ENCODE measurements around the gene DMRTB1.
"Not testable (repeated sequence)": the region's sequence is repeated elsewhere in the genome, so short reads cannot be mapped to it uniquely, and the experiment has no call there.

Gene DMRTB1

DNA sequence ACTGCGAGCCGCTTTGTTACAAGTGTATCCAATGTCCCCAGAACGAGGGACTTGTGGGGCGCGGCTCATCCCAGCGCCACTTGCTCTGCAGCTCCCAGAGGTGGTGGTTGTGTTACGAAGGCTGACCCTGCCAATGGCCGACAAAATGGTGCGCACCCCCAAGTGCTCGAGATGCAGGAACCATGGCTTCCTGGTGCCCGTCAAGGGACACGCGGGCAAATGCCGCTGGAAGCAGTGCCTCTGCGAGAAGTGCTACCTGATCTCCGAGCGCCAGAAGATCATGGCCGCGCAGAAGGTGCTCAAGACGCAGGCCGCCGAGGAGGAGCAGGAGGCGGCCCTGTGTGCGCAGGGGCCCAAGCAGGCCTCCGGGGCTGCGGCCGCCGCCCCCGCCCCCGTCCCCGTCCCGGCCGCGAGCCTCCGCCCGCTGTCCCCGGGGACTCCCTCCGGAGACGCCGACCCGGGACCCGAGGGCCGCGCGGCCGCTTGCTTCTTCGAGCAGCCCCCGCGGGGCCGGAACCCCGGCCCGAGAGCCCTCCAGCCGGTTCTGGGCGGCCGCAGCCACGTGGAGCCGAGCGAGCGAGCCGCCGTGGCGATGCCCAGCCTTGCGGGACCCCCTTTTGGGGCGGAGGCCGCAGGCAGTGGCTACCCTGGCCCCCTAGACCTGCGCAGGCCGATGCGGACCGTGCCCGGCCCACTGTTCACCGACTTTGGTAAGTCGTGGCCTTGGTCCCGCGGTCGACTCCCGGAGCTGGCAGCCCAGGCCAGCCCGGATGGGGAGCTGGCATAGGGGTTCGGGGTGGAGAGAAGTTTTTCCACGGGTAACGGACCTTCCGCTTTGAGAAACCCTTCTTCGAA, at the start of gene DMRTB1:
Gene DMRTB1, plus strand, starts transcription at position 79 of the 855 bp plus-strand sequence. Its CDS starts 55 bp downstream, at position 134.
- DNase-seq (ENCODE audit: low spot score), result no peak

DNA sequence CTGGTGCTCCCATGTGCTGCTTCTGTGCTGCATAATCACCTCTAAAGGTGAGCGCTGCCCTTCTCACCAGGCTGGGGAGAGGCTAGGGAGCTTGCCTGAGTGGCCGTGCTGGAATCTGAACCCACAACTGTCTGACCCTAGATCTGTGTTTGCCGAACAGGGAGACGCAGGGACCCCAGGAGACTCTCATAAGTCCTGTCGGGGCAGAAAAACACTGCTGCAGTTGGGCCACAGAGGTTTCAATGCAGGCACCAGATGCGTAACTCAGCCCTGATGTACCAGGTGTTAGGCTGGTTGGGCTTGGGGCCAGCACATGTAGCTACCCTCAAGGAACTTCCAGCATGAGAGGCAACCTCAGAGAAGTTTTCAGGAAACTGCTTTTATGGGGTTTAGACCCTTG, 49.5 kb upstream of the DMRTB1 start:
- no peak for DNase-seq (ENCODE audit: low spot score)

DNA sequence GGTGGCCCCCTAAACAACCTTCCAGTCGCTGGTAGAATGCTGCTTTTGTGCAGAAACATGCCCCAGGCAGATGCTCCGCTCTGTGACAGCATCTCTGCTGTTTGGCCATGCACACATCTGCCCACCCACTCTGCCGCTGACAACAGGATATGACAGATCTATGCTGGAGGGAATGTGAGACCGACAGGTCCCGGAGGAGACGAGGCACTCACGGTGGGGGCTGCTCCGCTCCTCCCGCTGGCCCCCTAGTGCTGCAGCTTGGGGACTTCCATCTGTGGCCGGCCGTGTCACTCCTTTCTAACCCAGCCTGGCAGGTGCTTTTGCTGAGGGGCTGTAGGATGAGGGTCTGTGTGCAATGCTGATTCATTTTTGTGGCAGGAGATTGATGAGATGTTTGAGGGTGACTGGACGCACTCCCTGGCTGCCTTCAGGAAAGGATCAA, 49.1 kb upstream of the DMRTB1 start:
- no peak for DNase-seq (ENCODE audit: low spot score)

DNA sequence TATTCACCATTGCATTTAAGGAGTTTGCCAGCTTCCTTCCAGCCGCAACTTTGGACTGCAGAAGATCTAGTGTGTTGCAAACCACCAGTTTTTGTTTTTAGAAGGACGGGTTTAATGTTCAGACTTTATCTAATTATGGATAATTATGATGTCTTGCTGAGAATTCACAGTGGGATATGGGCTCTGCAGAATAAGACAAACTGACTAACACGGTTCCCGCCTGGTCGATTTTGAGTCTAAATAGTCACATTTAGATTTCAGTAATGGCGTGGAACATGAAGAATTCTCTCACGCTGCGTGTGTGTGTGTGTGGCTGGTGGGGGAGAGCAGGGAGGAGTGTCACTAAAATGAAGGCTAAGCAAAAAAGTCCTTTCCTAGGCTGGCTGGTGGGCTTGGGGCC, 48.5 kb upstream of the DMRTB1 start:
- no peak for DNase-seq (ENCODE audit: low spot score)

DNA sequence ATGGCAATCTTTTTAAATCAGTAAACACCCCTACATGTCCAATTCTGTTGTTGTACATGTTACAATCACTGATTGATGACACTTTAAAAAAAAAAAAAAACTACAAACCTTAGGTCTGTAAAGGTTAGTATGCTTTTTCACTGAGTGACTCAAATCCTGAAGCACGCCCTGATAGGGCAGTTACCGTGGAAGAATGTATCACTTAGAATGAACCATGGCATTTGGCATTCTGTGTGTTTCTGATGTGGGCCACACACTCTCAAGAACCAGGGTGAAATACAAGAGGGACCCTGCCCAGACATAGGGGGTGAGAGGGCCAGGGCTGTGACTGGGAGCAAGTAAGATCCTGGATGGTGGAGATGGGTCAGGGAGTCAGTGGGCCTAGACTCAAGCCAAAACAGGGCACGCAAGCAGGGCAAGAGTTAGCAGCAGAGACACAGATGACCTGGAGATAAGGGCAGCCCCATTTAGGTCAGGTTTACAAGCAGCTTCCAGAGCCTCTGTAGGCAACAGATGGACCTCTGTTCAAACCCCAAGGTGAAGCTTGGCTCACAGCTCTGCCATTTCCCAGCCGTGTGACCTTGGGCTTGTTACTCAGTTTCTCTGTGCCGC, 47.6 kb upstream of the DMRTB1 start:
- no peak for DNase-seq (ENCODE audit: low spot score)

DNA sequence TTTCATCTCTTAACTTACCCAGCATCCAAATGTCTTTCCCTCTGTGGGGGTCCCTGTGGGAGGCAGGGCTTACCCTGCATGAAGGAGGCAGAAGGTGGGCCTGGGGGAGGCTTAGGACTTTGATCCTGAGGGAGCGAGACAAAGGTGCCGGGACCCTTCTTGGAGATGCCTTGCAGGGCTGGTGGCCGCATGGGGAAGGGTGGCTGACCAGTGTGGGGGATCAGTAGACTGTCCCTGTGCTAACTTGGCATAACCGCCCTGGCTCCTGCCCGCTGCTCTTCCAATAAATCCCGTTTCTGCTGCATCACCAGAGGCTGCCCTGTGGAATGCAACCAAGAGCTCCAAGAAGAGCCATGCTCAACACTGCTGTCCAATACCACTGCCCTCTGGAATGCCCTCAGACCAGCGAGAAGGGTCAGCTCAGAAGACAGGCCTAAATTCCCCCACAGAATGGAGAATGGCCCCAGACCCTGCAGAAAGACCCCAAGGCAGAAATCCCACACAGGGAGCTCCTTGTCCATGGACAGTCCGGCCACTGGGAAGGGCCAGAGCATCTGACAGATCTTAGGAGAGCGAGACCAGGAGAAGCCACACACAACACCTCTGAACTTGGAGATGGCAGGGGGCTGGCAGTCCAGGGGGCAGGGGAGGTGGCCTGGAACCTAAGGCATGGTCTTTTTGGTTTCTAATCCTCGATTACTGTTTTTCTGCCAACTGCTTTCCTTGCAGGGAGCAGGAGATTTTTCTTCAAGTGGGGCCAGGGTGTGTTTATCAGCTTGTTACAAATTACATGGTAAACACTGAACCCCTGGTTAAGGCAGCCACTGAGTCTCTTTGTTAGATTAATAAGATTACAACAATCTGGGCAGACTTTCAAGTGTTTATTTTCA, 46.7 kb upstream of the DMRTB1 start:
- DNase-seq (ENCODE audit: low spot score), result no peak

DNA sequence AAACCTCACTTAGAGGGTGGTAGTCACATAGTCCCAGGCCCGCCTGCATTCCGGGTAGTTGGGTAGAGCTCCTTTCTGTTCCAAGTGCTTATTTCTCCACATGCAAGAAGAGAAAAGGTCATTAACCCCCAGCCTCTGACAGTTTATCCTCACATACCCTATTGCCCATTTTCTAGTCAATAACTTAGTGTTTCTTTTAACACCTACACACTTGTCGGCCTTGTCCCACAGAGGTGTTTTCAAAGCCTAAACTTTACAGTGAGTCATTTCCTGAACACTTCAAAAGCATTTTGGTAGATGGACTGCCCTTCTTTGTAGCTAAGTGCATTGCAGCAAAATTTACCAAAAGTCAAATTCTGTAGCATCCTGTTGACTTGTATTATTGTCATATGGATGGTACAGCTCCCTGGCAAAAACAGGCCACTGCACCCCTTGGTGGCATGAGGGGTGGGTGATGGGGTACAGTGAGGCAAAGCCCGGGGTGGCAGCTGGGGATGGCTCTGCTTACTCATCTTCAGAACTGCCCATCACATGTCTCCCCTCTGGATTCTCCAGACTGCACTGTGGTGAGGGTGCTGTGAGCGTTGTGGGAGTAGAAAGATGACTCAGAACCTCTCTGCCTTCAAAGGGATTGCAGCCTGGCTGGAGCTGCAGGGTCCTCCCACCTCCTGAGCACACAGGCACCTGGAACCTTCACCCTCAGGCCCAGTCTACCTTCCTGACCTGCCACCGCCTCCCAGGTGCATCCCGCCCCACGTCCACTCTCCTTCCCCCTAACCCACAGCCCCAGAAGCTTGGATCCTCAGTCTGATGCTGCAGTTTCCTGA, 45.8 kb upstream of the DMRTB1 start:
- peak; percentile 5 for DNase-seq (ENCODE audit: low spot score)

DNA sequence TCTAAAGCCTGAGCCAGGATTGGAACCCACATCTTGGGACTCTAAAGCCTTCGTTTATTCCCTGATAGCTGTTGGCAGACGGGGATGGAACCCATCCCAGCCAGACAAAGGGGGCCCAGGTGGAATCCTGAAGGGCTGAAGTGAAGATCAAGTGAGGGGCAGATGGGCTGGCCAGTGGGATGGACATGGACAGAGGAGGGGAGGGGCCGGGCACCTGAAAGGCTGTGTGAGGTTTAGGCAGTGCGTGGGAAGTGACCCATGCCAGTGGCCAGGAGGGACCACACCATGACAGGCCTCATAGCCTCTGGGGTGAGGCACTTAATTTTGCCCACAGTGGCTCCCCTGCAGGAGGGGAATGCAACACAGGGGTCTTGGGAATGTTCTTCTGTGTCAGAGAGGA, 44.6 kb upstream of the DMRTB1 start:
- no peak for DNase-seq (ENCODE audit: low spot score)

DNA sequence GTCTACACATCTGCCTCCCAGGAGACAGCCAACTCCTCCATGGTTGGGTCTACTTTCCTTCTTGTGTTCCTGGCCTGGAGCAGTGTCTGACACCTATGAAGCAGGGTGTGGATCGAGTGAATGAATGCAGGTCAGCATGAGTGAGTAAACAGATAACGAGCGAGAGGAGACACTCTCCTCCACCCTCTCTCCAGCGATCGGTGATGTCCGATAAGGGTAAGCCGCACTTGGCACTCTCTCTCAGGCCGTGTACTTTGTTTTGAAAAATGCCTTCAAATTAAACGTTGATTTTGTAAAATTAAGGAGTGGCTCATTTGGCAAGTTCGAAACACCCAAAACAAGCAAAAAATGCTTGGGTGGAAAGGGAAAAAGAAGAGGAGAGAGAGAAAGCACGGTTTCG, 43.8 kb upstream of the DMRTB1 start:
- no peak for DNase-seq (ENCODE audit: low spot score)

DNA sequence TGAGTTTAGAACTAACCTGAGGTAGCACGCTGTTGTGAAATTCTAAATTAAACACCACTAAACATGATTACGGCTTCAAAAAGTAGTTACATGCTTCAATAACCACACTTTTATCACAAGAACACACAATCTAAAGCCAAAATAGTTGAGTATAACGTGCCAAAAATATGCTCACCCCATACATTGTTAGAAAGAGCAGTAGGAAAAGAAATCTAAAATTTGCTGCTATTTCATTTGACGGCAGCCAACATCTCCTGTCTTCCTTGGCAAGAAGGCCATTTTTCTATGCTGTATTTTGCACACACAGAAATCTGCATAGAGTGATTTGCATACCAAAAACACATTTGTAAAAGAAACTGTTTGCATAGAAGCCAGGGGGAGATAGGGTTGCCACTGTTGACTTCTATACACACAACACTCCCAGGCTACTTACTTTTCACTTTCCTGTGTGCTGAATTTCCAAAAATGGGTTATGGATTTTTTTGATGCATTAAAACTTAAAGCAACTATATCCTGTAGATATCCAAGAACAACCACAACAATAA, 42.9 kb upstream of the DMRTB1 start:
- no peak for DNase-seq (ENCODE audit: low spot score)

DNA sequence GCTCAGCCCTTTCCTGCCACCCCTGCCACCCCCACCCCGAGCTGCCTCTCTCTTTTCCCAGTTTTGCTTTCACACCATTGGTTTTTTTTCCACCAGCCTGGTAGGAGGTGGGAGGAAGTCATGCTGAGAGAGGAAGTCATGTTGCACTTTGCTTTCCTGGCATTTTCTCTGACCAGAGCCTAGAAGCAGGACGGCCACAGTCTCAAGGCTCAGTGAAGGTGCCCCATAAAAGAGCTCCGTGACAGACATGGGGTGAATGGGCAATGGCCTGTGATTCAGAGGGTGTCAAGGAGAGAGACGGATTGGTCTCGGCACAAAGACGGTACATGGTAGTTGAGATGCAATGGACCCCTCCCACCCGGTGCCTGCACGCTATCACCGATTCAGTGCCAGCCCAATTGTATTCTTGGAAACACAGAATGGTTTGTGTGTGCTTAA, 42.1 kb upstream of the DMRTB1 start:
- DNase-seq (ENCODE audit: low spot score), result no peak

DNA sequence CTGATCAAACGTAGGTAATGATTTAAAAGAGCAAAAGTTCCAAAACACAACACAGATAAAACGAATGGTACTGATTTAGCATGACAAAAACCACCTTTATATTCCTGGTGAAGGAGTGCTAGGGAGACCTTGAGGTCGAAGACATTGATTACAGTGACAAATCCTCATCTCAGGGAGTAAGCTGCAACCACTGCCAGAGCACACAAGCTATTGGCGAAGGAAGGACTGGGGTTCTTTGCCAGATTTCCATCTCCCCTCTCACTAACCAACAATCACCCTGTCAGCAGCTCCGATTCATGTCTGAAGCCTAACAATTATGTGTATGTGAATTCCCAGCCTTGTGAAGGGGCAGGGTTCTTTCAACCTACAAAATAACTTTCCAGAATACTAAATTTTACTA, 40.2 kb upstream of the DMRTB1 start:
- no peak for DNase-seq (ENCODE audit: low spot score)

DNA sequence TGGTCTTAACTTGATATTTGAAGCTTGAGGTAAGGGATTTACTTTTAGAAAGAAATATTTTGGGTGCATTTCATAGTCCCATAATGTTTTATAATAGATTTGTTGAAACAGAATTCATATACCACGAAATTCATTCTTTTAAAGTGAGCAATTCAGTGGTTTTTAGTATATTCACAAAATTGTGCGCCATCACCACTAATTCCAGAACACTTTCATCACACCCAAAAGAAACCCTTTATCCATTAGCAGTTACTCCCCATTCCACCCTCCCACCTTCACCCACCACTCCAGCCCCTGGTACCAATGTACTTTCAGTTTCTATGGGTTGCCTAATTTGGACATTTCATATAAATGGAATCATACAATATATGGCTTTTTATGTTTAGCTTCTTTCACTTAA, 38.9 kb upstream of the DMRTB1 start:
- no peak for DNase-seq (ENCODE audit: low spot score)

DNA sequence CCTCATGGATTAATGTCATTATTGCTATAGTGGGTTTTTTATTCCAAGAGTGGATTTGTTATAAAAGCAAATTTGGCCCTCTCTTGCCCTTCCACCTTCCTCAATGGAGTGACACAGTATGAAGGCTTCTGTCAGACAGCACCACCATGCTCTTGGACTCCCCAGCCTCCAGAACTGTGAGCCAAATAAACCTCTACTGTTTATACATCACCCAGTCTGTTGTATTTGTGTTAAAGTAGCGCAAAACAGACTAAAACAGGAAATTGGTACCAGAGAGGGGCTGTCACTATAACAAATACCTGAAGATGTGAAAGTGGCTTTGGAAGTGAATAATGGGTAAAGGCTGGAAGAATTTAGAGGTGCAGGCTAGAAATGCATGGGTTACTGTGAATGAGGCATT, 38.0 kb upstream of the DMRTB1 start:
- no peak for DNase-seq (ENCODE audit: low spot score)

DNA sequence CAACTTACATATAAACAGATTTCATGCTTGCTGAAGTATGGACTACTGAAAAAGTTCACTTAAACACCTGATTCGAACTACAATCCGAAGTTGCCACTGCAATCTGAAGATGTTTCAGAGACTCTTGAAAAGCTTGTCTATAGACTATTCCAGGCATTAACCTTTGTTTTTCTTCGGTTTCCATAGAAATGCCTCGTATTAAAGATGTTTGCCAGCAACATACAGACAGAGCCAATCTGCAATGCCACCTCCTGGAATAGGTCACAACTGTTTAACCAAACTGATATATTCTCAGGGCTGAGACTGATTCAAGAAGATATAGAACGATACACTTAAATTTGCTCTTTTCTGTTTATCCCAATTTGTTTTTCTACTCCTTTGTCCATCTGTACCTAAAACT, 28.9 kb upstream of the DMRTB1 start:
- DNase-seq (ENCODE audit: low spot score), result no peak

DNA sequence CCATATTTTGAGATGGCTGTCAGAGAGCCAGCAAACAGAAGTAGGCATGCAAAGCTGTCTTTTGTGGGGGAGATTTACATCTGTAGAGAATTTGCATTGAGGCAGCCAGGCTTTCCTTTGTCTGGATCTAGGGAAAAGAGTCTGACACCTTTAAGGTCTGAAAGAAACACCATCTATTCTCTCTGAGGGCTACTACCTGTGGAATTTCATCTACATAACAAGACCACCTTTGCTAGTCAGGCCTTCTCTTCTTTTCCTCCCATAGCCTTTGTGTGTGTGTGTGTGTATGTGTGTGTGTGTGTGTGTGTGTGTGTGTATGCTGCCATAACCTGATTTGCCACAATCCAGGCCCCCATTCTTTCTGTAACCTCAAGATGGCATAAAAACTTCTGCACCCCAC, 28.4 kb upstream of the DMRTB1 start:
- DNase-seq (ENCODE audit: low spot score), result no peak

DNA sequence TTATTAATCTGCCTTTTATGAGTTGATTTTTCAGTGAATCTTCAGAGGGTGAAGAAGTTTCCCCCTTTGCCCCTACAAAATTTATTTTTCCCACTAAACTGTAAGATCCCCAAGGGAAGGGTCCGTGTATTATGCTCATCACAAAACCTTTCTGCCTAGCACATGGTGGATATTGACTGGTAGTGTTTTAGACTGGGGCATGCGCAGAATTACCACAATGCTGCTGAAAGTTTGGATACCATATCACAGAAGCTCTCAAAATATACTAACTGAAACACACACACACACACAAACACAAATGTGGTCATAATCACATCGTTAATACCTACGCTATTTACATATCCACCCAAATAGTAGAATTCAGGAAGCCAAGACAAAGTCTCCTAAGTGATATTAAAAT, 28.0 kb upstream of the DMRTB1 start:
- no peak for DNase-seq (ENCODE audit: low spot score)

DNA sequence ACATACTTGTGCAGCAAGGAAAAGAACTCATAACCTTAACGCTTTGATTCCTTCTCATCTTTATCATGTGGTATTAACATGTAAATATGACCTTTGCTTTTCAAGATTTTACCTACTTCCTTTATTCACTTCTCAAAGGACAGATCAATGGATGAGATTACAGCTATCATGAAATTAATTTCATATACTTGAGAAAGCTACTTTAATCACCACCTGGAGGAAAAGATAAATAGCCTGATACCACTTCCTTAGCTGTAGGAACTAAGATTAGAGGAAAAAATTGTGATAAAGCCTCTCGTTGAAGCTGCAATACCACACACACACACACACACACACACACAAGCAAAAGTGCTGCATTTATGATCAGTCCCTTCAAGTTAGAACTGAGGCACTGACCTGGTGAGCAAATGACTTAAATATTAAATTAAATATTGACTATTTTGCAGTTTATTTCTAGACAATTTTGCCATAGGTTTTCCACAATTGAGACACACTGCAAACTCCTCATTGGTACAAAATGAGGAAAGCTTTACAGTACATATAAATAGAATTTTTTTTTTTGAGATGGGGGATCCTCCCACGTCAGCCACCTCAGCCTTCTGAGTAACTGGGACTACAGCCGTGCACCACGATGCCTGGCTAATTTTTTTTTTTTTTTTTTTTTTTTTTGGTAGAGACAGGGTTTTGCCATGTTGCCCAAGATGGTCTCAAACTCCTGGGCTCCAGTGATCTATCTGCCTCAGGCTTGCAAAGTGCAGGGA, 27.2 kb upstream of the DMRTB1 start:
- DNase-seq (ENCODE audit: low spot score), result no peak

DNA sequence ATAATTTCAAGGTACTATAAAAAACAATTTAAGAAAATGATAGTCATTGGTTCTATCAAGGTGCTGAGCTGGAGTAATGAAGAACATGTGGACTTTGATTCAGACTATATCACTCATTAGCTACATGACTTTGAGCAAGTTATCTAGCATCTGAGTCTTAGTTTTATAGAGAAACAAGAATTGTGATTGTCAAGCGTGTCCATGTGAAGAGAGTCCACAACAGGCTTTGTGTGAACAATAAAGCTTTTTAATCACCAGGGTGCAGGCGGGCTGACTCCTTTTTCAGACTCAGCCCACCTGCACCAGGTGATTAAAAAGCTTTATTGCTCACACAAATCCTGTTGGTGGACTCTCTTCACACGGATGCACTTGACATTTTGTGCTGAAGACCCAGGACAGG, 26.6 kb upstream of the DMRTB1 start:
- no peak for DNase-seq (ENCODE audit: low spot score)

DNA sequence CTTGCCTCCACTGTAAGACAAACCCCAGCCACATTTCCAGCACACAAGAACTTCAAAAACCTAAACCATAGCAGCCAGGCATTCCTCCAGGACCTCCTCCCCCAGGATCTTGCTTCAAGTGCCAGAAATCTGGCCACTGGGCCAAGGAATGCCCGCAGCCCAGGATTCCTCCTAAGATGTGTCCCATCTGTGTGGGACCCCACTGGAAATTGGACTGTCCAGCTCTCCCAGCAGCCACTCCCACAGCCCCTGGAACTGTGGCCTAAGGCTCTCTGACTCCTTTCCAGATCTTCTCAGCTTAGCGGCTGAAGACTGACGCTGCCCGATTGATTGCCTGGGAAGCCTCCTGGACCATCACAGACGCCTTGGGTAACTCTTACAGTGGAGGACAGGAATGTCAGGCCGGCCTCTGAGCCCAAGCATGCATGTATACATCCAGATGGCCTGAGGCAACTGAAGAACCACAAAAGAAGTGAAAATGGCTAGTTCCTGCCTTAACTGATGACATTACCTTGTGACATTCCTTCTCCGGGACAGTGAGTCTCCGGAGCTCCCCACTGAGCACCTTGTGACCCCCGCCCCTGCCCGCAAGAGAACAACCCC, 24.7 kb upstream of the DMRTB1 start:
- DNase-seq (ENCODE audit: low spot score), result not testable (repeated sequence)
